Measurements from ENCODE around the gene ZNF25.

DNA sequence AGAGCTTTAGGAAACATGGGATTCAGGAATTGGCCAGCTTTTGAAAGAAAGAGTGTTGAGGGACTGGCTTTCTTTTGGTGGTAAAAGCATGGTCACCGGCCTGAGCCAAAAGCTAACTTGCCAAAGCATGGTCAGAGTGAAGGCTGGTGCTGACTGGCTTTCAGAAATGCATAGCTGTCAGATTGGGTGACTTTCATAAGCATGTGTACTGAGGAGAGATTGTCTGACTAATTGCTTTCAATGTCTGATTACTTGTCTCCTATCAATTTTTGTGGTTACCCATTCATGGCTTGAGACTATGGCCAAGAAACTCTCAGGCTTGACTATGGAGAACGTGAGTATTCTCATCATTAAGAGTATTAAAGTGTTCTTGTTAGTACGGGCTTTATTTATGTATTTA, 28.2 kb downstream of the ZNF25 start:
- TF ChIP-seq, protein P1, sequence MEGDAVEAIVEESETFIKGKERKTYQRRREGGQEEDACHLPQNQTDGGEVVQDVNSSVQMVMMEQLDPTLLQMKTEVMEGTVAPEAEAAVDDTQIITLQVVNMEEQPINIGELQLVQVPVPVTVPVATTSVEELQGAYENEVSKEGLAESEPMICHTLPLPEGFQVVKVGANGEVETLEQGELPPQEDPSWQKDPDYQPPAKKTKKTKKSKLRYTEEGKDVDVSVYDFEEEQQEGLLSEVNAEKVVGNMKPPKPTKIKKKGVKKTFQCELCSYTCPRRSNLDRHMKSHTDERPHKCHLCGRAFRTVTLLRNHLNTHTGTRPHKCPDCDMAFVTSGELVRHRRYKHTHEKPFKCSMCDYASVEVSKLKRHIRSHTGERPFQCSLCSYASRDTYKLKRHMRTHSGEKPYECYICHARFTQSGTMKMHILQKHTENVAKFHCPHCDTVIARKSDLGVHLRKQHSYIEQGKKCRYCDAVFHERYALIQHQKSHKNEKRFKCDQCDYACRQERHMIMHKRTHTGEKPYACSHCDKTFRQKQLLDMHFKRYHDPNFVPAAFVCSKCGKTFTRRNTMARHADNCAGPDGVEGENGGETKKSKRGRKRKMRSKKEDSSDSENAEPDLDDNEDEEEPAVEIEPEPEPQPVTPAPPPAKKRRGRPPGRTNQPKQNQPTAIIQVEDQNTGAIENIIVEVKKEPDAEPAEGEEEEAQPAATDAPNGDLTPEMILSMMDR (IDR thresholded peaks at IDR 0.05), result no peak
- TF ChIP-seq POLR2A (IDR thresholded peaks at IDR 0.05) (no peak), EP300 (IDR thresholded peaks at IDR 0.05) (no peak)
